Measurements from ENCODE around the gene ZNF280B.

ZNF280B gene

GRCh38 chr22:22464541-22465054, 43.9 kb downstream of the ZNF280B start:
- POLR2A ChIA-PET, result no interaction called here
- TF ChIP-seq LEF1 (IDR thresholded peaks at IDR 0.05; ENCODE audit: borderline replicate concordance) (no peak), ELF4 (IDR thresholded peaks at IDR 0.05) (no peak), ZNF384 (IDR thresholded peaks at IDR 0.05) (no peak), TARDBP (IDR thresholded peaks at IDR 0.05) (no peak), PKNOX1 (IDR thresholded peaks at IDR 0.05) (no peak), SUZ12 (IDR thresholded peaks at IDR 0.05) (no peak), FOXK2 (IDR thresholded peaks at IDR 0.05) (no peak), NFRKB (IDR thresholded peaks at IDR 0.05) (no peak), CTBP1 (IDR thresholded peaks at IDR 0.05; ENCODE audit: borderline replicate concordance) (no peak), L3MBTL2 (conservative IDR thresholded peaks at IDR 0.05) (no peak), FOXA1 (IDR thresholded peaks at IDR 0.05) (no peak), HDGF (IDR thresholded peaks at IDR 0.05; ENCODE audit: borderline replicate concordance) (no peak), ARNT (IDR thresholded peaks at IDR 0.05) (no peak), SP1 (IDR thresholded peaks at IDR 0.05) (no peak), FOXM1 (IDR thresholded peaks at IDR 0.05; ENCODE audit: borderline replicate concordance) (no peak), BHLHE40 (IDR thresholded peaks at IDR 0.05; ENCODE audit: borderline replicate concordance) (no peak)
- DNase-seq (ENCODE audit: extremely low spot score), result no peak
- CTCF ChIA-PET, result interaction anchor here (0.7 to 2.6 kb wide), 17 partner anchors 16 to 493 kb away, joined by 3 to 11 read pairs (median 4); no protein-coding TSS in a partner anchor

GRCh38 chr22:22463855-22464540, 44.5 kb downstream of the ZNF280B start:
- TF ChIP-seq BHLHE40 (IDR thresholded peaks at IDR 0.05; ENCODE audit: borderline replicate concordance) (no peak), SP1 (IDR thresholded peaks at IDR 0.05) (no peak), FOXM1 (IDR thresholded peaks at IDR 0.05; ENCODE audit: borderline replicate concordance) (no peak), LEF1 (IDR thresholded peaks at IDR 0.05; ENCODE audit: borderline replicate concordance) (no peak), HDGF (IDR thresholded peaks at IDR 0.05; ENCODE audit: borderline replicate concordance) (no peak), FOXA1 (IDR thresholded peaks at IDR 0.05) (no peak), ARNT (IDR thresholded peaks at IDR 0.05) (no peak), TARDBP (IDR thresholded peaks at IDR 0.05) (no peak), CTBP1 (IDR thresholded peaks at IDR 0.05; ENCODE audit: borderline replicate concordance) (no peak), SUZ12 (IDR thresholded peaks at IDR 0.05) (no peak), L3MBTL2 (conservative IDR thresholded peaks at IDR 0.05) (no peak), ELF4 (IDR thresholded peaks at IDR 0.05) (no peak), ZNF384 (IDR thresholded peaks at IDR 0.05) (no peak), NFRKB (IDR thresholded peaks at IDR 0.05) (no peak), PKNOX1 (IDR thresholded peaks at IDR 0.05) (no peak), FOXK2 (IDR thresholded peaks at IDR 0.05) (no peak)
- CTCF ChIA-PET, result interaction anchor here (0.6 to 3.2 kb wide), 26 partner anchors 16 to 496 kb away, joined by 3 to 12 read pairs (median 4); no protein-coding TSS in a partner anchor
- POLR2A ChIA-PET, result no interaction called here
- peak; percentile 83 for DNase-seq (ENCODE audit: extremely low spot score)

DNA sequence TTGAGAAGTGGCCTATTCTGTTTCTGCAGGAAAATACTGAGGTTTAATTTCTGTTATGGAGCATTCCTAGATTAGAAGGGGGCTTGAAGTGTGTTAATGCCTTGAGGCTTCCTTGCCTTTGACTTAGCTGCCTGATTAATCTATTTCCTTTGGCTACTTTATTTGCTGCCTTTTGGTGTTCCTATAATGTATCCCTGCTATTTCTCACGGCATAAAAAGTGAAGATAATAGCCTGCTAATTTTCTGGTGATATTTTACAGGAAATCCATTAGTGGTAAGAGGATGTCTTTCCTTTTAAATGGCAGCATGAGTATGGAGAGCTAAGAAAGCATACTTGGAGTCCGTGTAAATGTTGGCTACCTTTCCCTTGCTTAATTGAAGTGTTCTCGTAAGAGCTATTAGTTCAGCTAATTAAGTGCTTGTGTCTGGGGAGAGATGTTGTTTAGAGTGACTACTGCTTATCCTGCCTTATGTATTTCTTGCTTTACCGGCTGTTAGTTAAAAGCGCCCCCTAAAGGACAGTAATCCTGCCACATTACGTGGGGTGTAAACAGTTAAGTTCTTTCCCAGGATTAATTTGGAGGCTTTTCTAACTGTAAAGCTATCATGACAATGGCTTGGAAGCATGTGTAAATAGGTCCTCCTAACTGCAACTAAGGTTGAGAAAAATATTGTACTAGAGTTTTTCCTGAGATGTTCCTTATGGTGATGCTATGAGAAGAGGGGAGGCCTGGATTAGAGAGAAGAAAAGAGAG, 45.6 kb downstream of the ZNF280B start:
- ChIA-PET CTCF (interaction anchor here (0.7 to 3.2 kb wide), 12 partner anchors 14 to 428 kb away, joined by 3 to 12 read pairs (median 5); no protein-coding TSS in a partner anchor), POLR2A (no interaction called here)
- TF ChIP-seq FOXA1 (IDR thresholded peaks at IDR 0.05) (no peak), LEF1 (IDR thresholded peaks at IDR 0.05; ENCODE audit: borderline replicate concordance) (no peak), FOXM1 (IDR thresholded peaks at IDR 0.05; ENCODE audit: borderline replicate concordance) (no peak), ARNT (IDR thresholded peaks at IDR 0.05) (no peak), HDGF (IDR thresholded peaks at IDR 0.05; ENCODE audit: borderline replicate concordance) (no peak)
- DNase-seq (ENCODE audit: extremely low spot score), result no peak

GRCh38 chr22:22461583-22461982, 47.0 kb downstream of the ZNF280B start:
- CTCF ChIA-PET, result interaction anchor here (3.2 kb wide), 1 partner anchor 115 kb away, joined by 12 read pairs; no protein-coding TSS in a partner anchor
- TF ChIP-seq ELF4 (IDR thresholded peaks at IDR 0.05) (no peak), ZNF384 (IDR thresholded peaks at IDR 0.05) (no peak), ARNT (IDR thresholded peaks at IDR 0.05) (no peak)
- POLR2A ChIA-PET, result no interaction called here
- DNase-seq (ENCODE audit: extremely low spot score), result no peak

DNA sequence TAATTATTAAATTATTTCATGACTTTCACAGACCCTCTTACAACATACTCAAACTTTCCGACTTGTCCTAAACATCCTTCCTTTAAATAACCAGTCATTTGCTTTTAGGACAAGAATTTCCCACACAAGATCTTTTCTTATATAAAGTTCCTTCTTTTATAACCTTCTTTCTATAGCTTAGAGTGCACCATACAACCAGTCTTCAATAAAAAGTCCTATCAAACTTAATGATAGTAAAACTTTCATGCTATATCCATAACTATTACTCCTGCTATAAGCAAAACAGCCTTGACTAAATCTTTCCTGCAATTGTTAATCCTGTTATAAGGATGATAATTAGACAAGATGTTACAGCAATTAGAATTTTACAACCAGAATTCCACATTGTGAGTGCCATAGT, 47.4 kb downstream of the ZNF280B start:
- ChIA-PET CTCF (interaction anchor here (3.2 kb wide), 1 partner anchor 116 kb away, joined by 12 read pairs; no protein-coding TSS in a partner anchor), POLR2A (no interaction called here)
- TF ChIP-seq FOXM1 (IDR thresholded peaks at IDR 0.05; ENCODE audit: borderline replicate concordance), result no peak
- TF ChIP-seq ZNF384 (IDR thresholded peaks at IDR 0.05), result no peak
- TF ChIP-seq SP1 (IDR thresholded peaks at IDR 0.05), result no peak
- TF ChIP-seq PKNOX1 (IDR thresholded peaks at IDR 0.05), result no peak
- TF ChIP-seq L3MBTL2 (conservative IDR thresholded peaks at IDR 0.05), result no peak
- TF ChIP-seq HDGF (IDR thresholded peaks at IDR 0.05; ENCODE audit: borderline replicate concordance), result no peak
- TF ChIP-seq ARNT (IDR thresholded peaks at IDR 0.05), result no peak
- no peak for TF ChIP-seq ELF4 (IDR thresholded peaks at IDR 0.05)
- DNase-seq (ENCODE audit: extremely low spot score), result no peak

GRCh38 chr22:22460635-22461034, 47.9 kb downstream of the ZNF280B start:
- POLR2A ChIA-PET, result no interaction called here
- CTCF ChIA-PET, result interaction anchor here (3.2 kb wide), 1 partner anchor 116 kb away, joined by 12 read pairs; no protein-coding TSS in a partner anchor
- TF ChIP-seq CTBP1 (IDR thresholded peaks at IDR 0.05; ENCODE audit: borderline replicate concordance) (no peak), PKNOX1 (IDR thresholded peaks at IDR 0.05) (0 out of 2 replicates have a peak, but pooled peaks have one; percentile 8)
- no peak for DNase-seq (ENCODE audit: extremely low spot score)

Measured in HEK293T (cell line).